ENCODE results near the gene FAM193B.
"Not testable (repeated sequence)": the region's sequence is repeated elsewhere in the genome, so short reads cannot be mapped to it uniquely, and the experiment has no call there.

FAM193B gene

DNA sequence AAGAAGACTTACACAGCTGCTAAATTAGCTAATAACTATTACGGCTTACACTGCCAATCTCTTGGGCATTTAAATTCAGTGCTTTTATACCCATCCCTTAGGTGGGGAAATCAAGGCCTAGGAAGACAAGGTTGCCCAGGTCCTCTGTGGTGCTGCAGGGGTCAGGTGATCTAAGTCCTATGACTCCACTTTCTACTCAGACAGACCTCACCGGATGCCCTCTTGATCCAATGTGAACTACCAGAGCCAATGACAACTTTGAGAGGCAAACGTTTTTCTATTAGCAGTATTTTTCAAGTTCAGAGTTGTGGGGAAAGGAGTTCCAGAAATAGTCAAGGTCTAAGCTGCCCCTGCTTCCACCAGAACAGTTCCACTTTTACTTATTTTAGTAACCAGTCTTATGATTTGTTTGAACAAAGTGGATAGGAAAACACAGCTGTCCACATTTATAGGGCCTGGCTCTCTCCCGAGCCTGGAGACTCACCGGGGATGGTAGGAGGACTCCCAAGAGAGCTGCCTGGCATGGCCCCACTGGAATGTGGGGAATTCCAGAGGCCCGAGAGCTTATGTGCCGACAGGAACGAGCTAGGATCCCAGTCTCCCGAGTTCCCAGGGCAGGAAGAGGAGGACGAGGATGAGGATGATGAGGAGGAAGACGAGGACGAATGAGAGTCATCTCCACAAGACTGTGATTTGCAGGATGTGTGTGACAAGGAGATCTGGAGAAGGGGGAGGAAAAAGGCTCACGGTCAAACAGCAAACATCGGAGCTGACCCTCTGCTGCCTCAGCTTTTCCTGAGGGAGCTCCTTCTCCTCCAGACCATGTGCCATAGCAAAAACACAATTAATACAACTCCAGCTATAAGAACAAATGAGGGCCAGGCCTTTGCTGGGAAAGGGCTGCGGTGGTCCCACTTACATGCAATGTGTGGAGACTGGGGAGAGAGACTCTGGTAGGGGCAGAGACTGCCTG lies 16.7 kb downstream of the FAM193B start:
- peak; percentile 85 for DNase-seq (ENCODE audit: low read depth)

DNA sequence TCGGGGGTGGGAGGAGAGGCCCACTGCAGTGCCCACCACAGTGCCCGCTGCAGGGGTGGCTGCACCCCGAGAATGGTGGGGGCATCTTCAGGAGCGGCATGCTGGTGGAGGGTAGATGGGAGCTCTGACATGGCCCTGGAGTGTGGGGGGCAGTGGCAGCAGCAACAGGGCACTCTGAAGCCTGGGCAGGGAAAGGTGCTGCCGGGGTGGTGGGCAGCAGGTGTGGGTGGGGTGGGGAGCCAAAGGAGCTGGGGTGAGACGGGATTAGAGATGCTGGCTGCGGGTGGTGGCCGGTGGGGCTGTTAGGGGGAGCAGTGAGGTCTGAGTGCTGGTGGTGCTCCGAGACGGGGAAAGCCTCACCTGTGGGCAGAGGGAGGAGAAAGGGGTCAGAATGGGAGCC lies 18.0 kb downstream of the FAM193B start:
- no peak for DNase-seq (ENCODE audit: low read depth)

DNA sequence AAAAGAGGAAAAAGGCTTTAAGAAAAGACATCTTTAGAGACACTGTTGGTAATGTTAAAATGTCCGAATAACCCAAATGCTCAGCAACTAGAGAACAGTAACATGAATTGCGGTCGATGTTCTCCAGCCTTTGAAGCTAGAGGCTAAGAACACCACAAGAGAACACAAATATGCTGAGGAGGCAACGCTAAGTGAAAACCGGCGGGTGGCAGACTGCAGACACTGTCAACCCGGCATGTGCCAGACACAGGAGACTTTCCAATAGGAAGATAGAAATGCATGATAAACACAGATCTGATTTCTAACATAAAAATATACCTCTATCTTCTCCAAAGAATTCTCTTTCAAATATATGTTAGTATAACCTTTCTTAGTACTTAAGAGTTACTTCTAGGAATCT lies 19.2 kb downstream of the FAM193B start:
- DNase-seq (ENCODE audit: low read depth), result no peak

DNA sequence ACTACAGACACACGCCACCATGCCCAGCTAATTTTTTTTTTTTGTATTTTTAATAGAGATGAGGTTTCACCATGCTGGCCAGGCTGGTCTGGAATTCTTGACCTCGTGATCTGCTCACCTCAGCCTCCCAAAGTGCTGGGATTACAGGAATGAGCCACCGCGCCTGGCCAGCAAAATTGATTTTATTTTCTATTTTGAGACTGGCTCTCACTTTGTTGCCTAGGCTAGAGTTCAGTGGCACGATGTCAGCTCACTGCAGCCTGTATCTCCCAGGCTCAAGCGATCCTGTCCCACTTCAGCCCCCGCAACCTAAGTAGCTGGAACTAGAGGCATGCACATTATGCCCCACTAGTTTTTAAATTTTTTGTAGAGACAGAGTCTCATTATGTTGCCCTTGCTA lies 19.9 kb downstream of the FAM193B start:
- not testable (repeated sequence) for DNase-seq (ENCODE audit: low read depth)

DNA sequence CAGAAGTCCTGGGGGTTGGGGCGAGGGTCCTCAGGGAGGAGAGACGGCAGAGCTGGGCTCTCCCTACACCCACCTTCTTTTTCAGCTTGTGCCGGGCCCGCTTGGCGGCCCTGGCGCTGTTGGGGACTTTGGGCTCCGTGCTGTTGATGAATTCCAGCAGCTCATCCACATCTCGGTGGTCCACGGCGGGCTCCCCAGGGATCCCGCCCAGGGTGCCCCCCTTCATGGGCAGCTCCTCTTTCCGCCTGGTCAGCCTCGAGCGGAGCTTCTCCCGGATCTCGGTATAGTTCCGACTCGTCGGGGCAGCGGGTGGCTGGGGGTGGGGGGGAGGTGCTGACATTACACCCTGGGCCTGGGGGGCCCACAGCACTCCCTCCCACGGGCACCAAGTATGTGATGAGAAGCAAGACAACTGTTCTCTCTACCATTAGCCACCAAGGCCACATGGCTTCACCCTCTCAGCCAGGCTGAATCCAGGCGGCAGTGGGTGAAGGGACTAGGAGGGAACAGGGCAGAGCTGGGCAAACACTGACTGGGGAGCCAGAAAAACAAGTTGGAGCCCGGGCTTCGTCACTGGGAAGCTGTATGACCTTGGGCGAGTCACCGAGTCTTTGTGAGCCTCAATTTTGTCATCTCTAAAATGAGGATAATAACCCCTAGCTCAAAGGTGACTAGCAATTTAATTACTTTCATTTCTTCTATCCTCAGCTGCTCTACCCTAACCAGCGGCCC lies 23.0 kb downstream of the FAM193B start:
- DNase-seq (ENCODE audit: low read depth), result no peak

DNA sequence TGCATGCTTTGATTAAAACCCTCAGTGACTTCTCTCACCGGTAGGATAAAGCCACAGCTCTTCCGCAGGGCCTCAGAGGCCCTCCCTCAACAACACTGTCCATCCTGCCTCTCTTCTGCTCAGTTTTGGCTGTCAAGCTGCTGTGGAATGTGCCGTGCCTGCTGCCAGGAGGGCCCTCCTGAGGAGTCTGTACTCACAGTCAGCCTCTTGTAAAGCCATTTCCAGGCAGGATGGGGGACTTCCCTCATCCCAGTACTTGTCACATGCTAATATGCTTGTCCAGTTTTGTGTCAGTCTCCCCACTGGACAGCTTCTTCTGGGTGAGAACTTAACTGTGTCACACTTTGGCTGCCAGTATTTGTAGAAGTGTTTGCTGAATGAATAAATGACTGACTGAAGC lies 23.7 kb downstream of the FAM193B start:
- no peak for DNase-seq (ENCODE audit: low read depth)

DNA sequence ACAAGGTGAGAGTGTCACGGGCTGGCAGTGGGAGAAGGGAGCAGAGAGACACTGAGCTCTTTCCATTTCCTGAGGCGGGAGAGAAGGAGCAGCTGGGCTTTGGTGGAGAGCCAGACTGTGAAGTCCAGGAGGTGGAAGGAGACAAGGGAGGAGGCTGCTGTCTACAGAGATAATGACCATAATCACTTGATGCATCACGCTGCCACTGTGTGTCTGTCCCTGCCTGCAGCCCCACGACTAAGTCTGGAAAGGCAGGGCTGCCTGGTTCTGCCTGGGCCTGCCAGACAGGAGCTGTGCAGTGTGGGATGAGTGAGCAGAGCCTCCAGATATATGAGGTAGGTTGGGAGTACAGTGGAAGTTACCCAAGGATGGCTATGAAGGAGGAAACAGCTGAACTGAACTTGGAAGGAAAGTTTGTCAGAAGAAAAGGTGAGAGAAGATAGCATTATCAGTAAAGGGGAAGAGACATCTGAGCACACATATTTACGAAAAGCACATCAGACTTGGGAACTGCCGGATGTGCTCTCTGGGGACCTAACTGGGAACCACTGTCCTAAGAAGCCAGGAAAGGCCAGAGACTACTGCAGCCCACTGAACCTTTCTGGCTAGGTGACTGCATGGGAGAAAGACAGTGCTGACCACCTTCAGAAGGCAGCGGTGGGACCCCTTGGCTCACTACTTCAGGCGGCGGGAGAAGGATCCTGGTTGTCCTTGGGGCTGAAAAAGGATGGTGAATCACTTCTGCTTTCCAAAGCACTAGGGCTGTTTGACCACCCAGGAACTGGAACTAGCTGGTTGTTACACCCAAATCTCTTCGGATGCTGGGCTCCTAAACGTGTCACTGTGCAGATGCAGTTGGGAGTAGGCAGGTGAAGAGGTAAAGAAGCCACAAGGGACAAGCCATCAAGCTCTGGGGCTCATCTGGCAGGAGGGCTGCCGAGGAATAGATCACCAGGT lies 24.8 kb downstream of the FAM193B start:
- no peak for DNase-seq (ENCODE audit: low read depth)

DNA sequence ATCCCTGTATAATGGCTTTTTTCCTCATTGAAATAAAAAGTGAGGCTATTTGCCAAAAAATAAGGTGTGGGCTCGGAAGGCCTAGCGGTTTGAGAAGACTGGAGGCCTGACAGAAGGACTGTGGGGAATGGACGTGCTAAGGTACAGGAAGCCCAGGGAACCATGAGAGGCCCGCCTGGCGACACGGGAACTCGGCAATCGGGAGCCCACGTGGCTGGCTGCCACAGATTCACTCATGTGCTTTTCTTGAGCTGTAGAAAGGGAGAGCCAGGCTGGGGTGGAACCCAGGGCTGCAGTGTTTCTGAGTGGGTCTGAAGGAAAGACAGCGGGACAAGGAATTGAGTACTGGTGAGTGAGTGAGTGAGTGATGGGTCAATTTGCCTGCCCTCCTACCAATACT lies 25.7 kb downstream of the FAM193B start:
- no peak for DNase-seq (ENCODE audit: low read depth)

DNA sequence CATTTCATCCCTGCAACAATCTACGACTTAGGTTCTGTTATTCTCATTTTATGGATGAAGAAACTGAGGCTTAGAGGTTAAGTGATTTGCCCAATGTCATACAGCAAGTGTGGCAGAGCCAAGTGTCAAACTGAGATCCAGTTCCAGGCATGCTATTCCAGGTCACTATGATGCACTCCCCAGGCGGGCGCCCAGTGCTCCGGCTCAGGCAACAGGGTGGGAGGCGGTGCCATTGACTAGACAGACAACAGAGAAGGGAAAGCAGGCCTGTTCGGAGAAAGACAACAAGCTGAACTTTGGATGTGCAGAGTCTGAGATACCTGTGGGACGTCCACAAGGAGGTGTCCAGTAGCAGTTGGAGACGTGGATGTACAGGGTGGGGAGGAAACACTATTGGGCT lies 26.8 kb downstream of the FAM193B start:
- DNase-seq (ENCODE audit: low read depth), result no peak

DNA sequence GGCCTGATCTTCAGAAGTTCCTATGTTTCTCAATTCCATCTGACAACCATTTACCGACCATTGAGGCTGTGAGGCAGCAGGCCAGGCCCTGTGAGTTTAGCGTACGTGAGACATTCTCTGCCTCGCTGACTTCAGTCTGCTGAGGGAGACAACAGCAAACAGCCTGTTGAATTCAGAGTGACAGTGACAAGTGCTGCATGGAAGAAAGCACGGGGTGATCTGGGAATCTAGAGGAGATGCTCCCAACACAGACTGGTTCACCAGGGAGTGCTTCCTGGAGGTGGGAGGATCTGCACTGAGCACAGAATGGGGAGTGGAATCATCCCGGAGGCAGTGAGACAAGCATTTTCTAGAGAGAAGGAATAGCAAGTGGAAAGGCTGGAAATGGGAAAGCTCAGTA lies 27.6 kb downstream of the FAM193B start:
- DNase-seq (ENCODE audit: low read depth), result no peak

DNA sequence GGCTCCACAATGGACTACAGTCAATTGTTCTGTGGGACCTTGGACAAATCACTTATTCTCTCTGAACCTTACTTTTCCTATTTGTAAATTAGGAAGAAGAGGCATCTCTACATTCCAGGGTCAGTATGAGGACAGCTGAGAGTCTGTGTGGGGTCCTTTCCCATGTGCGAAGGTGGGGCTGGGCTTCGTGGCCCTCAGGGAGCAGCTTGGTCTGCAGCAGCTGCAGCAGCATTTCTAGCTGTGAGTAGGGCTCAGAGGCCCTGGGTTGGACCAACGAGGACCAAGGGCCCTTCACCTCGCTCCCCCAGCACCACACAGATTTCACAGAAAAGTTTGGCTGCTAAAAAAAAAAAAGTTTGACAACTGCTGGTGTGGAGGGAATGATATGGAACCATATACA lies 28.2 kb downstream of the FAM193B start:
- no peak for DNase-seq (ENCODE audit: low read depth)

DNA sequence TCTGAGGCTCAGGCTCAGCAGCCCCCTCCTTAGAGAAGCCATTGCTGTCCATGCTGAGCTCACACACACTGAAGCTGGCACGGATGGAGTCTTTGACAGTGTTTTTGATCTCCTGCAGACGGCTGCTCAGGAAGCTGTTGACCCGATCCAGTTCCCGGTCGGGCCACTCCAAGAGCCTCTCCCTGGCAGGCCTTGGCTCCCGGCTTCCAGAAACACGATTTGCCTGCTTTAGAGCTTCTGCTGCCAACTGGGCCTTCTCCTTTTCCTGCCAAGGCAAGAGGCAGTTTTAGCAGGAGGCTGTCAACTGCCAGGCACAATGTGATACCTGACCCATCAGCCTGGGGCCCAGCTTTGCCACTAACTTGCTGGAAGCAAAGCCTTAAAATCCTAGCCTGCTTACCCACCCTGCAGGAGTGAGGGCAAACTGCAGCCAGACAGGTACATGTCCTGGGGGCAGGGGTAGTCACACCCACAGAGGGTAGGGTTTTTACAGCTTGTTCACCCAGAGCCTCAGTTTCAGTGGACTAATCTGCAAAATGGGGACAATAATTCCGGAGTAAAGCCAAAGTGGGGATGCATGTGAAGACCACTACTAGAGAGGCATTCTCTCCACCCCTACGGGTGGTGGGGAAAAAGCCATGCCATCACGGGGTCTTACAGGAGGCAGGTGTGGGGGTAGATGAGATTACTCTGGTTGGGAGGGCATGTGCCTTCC lies 29.3 kb downstream of the FAM193B start:
- no peak for DNase-seq (ENCODE audit: low read depth)

DNA sequence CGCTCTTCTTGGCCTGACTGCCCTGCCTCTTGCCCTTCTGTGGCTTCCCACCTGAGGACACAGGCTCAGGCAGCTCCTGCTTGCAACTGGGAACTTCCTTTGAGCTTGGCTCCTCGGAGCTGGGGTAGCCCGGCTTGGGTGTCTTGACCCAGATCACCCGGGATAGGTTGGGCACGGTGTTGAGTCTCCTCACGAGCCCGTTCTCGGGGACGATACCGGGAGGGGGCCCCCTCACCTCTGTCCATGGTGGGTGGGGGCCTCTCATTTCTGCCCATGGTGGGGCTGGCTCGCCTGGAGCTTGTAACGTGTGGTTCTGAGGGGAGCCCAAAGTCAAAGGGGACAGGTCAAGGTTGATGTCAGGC lies 29.8 kb downstream of the FAM193B start:
- DNase-seq (ENCODE audit: low read depth), result no peak

DNA sequence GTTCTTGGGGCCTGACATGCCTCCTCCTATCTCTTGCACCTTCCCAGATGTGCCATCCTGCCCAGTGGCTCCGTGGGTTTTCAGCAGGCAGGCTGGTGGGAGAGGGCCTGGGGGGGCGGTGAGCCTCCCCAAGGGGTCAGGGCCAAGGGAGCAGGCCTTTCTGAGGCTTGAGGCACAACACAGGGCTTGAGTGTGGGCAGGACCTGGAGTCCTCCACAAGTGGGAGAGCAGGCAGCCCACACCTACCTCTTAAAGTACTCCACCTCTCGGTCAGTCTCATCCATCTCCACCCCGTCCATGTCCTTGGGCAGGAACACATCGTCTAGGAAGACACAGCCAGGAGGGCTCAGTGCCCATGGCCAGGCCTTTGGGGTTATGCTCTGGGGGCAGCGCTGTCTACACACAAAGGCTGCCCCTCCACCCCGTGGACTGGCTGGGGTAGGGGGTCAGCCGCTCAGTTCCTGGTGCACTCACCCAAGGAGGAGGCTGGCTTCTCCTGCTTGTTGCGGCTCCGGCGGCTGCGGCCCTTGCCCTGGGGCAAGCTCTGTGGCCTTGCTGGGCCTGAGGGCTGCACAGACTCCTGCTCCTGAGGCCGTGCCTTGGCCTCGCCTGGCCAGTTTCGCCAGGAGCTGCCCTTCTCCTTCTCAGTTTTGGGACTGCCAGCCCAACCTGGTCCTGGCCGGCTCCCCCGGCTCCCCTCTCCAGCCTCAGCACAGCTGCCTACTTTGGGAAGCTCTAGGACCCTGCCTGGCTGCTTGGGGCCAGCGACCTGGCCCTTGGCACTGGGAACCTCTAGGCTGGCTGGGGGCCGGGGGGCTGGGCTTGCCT lies 30.4 kb downstream of the FAM193B start:
- no peak for DNase-seq (ENCODE audit: low read depth)

DNA sequence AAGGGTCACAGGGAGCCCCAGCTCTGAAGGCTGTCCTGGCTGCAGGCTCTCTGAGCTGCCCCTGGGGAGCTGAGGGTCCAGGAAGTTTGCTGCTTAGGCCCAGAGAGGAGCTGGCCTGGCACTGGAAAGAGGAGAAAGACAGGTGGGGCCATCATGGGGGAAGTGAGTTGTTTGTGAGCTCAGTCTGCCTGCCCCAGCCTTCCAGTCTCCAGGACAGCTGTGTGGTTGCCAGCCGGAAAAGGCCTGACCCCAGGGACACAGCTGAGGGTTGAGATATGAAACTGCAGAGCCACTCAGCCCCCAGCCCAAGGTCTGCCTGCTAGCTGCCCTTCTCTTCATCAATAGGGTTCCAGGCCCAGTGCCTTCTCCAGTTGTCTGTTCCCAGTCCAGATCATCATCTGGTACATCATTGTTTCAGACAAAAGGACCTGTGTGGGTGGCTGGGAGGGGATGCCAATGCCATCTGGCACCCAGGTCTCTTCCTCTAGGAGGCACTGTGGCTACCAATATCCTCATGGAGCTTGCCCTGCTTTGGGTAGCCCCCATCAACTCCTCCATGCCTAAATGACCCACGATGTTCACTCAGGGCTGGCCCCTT lies 33.3 kb downstream of the FAM193B start:
- no peak for DNase-seq (ENCODE audit: low read depth)

DNA sequence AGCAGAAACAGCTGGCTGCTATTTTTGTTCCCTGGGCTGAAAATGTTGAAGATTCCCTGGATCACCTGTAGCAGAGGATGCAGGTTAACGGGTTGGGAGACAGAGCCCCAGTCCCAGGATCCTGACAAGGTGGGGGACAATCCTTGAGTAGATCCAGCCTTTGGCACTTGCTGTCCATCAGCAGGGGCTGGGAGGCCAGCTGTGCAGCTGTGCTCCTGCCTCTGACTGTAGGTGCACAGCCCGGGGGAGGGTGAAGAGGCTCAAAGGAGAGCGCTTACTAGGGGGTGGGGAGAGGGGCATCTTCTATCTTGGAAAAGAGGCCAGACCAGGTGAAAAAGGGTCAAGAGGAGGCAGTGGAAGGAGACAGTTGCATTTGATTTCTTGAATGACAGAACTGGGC lies 34.1 kb downstream of the FAM193B start:
- DNase-seq (ENCODE audit: low read depth), result no peak

DNA sequence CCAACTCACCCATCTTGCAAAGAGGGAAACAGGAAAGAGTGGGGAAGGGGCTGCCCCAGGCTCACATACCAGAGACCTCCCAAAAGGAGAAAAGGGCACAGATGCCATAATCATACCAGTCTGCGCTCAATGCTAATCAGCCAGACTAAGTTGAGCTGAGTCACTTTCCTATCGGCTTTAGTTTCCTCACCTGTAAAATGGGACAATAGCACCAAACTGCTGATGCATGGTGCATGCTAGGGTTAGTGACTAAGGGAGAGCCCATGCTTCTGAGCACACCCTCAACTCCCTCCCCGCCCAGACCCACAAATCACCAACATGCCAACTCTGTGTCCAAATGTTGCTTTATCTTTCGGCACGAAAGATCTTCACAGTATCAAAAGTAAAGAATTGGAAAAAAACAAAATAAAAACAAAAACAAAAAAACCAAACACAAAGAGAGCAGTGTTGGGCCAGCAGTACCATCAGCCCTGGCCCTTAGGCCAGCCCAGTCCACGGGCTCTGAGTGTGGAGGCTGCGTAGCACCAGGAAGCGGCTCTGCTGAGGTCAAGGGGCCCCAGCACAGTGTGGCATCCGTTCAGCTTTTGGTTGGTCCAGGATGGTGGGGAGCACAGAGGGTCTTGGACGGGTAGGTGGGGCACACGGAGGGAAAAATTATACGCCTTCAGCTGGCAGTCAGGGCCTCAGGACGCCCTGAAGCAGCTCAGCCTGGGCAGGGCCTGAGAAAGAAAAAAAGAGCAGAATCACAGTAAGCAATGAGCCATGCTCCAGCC lies 34.7 kb downstream of the FAM193B start:
- no peak for DNase-seq (ENCODE audit: low read depth)

DNA sequence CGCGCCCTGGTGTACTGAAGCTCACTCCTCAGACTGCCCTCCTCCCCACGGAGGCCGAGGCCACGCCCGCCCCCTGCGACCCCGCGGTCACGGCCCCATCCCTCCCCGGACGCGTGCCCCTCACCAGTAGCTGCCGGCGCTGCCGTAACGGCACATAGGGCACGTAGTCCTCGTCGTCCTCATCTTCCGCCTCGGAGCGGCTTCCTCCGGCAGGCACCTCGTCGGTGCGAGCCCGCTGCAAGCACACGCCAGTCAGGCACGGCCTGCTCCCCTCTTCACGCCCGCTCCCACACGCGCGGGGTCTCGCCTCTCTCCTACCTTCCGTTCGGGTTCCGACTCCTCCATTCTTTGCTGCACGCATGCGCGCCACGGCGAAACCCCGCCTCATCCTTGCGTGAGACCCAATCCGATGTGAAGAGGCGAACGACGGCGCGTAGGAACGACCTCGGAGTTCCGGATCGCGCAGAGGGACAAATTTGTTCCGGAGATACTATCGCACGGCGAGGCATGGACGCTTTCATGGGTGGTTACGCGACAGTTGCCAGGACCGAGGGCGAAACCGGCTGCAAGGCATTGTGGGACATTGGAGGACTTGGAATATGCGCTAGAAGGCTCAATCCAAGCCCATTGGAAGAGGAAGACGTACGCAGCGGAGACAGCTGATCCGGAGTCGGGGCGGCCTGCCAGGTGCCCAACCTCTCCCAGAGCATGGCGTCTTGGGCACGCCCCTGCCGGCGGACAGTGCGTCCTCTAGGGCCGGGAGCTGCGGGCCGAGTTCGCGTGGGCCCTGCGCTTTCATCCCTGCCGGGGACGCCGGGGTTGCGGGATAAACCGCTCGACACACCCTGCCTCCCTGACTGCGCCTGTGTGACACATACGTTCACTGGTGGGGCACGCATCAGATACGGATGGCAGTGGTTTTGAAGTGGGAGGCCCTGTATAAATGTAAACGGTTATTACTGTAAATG lies 37.5 kb downstream of the FAM193B start, which contains the start of gene DDX41:
Gene DDX41 (minus strand): TSS at position 361 of the 968 bp plus-strand sequence. CDS start 16 bp downstream, at position 345.
- peak; percentile 98 for DNase-seq (ENCODE audit: low read depth)

Measured in amniotic epithelial cell (primary cell).